ENCODE data around the gene BRD4. TPM values are rescaled to one million over a fixed set of nuclear protein-coding genes. Genes with fewer than 3 reads are reported as not detected.

The BRD4 gene
- total RNA-seq, 1 donor from 2014 or later = 152 TPM

GRCh38 chr19:15198951-15199660, 133.2 kb downstream of the BRD4 start:
- Mint-ChIP-seq H3K4me1 (peaks cover 37% of the 10 kb centered on the region), H3K9me3 (no peaks in the 10 kb centered on the region), H3K36me3 (ENCODE audit: low read depth) (peaks cover 10% of the 10 kb centered on the region), H3K27ac (ENCODE audit: unreplicated experiment) (peak overlapping the region; percentile 1), H3K4me3 (peak overlapping the region; percentile 90), H3K27me3 (ENCODE audit: low read depth) (no peaks in the 10 kb centered on the region)
- DNase-seq (ENCODE audit: low read depth, low spot score) = no peak
- no peak for TF ChIP-seq CTCF (conservative IDR thresholded peaks at IDR 0.05)

- H3K9me3 Mint-ChIP-seq = no peaks in the 10 kb centered on the region
- peaks cover 39% of the 10 kb centered on the region for H3K4me1 Mint-ChIP-seq
- no peak overlapping the region for H3K27ac Mint-ChIP-seq (ENCODE audit: unreplicated experiment)
- peak overlapping the region; percentile 90 for H3K4me3 Mint-ChIP-seq
- peaks cover 10% of the 10 kb centered on the region for H3K36me3 Mint-ChIP-seq (ENCODE audit: low read depth)
- DNase-seq (ENCODE audit: low read depth, low spot score) = no peak
- TF ChIP-seq CTCF (conservative IDR thresholded peaks at IDR 0.05) = no peak
- H3K27me3 Mint-ChIP-seq (ENCODE audit: low read depth) = no peaks in the 10 kb centered on the region
Measured at GRCh38 chr19:15197942-15198341, 134.4 kb downstream of the BRD4 start.

- H3K36me3 Mint-ChIP-seq (ENCODE audit: low read depth) = peaks cover 10% of the 10 kb centered on the region
- TF ChIP-seq CTCF (conservative IDR thresholded peaks at IDR 0.05) = no peak
- H3K9me3 Mint-ChIP-seq = no peaks in the 10 kb centered on the region
- no peaks in the 10 kb centered on the region for H3K27me3 Mint-ChIP-seq (ENCODE audit: low read depth)
- DNase-seq (ENCODE audit: low read depth, low spot score) = no peak
- no peak overlapping the region for H3K27ac Mint-ChIP-seq (ENCODE audit: unreplicated experiment)
- H3K4me3 Mint-ChIP-seq = peak overlapping the region; percentile 90
- H3K4me1 Mint-ChIP-seq = peaks cover 39% of the 10 kb centered on the region
Measured at GRCh38 chr19:15197275-15197941, 134.9 kb downstream of the BRD4 start.

- no peaks in the 10 kb centered on the region for H3K27me3 Mint-ChIP-seq (ENCODE audit: low read depth)
- no peaks in the 10 kb centered on the region for H3K9me3 Mint-ChIP-seq
- no peak for DNase-seq (ENCODE audit: low read depth, low spot score)
- H3K27ac Mint-ChIP-seq (ENCODE audit: unreplicated experiment) = no peak overlapping the region
- peak overlapping the region; percentile 78 for H3K4me3 Mint-ChIP-seq
- peaks cover 14% of the 10 kb centered on the region for H3K36me3 Mint-ChIP-seq (ENCODE audit: low read depth)
- no peak for TF ChIP-seq CTCF (conservative IDR thresholded peaks at IDR 0.05)
- H3K4me1 Mint-ChIP-seq = peaks cover 39% of the 10 kb centered on the region
Measured at GRCh38 chr19:15196360-15197005, 135.9 kb downstream of the BRD4 start.

- Mint-ChIP-seq H3K4me1 (peaks cover 39% of the 10 kb centered on the region), H3K9me3 (no peaks in the 10 kb centered on the region), H3K36me3 (ENCODE audit: low read depth) (peaks cover 14% of the 10 kb centered on the region), H3K27me3 (ENCODE audit: low read depth) (no peaks in the 10 kb centered on the region), H3K4me3 (peak overlapping the region; percentile 80), H3K27ac (ENCODE audit: unreplicated experiment) (no peak overlapping the region)
- TF ChIP-seq CTCF (conservative IDR thresholded peaks at IDR 0.05) = peak; percentile 46
- DNase-seq (ENCODE audit: low read depth, low spot score) = peak; percentile 53
Measured at GRCh38 chr19:15195371-15196334, 136.7 kb downstream of the BRD4 start.
